GM23338 (cell line): ENCODE measurements around the gene MCRIP1. TPM values are rescaled to one million over a fixed set of nuclear protein-coding genes. Genes with fewer than 3 reads are reported as not detected.

Experiments
- ATAC-seq: fragments of 200-7000 bp; cut with Tn5 transposase; 3 replicates; pipeline ENCODE4 v1.9.1; 2020
- DNase-seq: peaks from one replicate; pipeline ENCODE4 v3.0.0-alpha.2; 2015; ENCODE audit warnings: low spot score
- H2AFZ ChIP-seq: fragments of 200-600 bp; sonication (generic); 2 replicates; pipeline ENCODE4 v1.8.0; 2016; ENCODE audit warnings: antibody characterized with exemption, mild to moderate bottlenecking, moderate library complexity
- H3F3A ChIP-seq: fragments of 200-600 bp; sonication (generic); replicated peaks from 2 replicates; pipeline ENCODE4 v1.8.0; 2017; ENCODE audit warnings: antibody characterized with exemption, mixed run types, low read depth
- H3K27ac ChIP-seq: fragments of 200-600 bp; sonication (generic); 2 replicates; pipeline ENCODE4 v1.6.1; 2016; ENCODE audit warnings: low read depth
- H3K27me3 ChIP-seq: fragments of 200-600 bp; sonication (generic); 2 replicates; pipeline ENCODE4 v1.8.0; 2016; ENCODE audit warnings: mild to moderate bottlenecking, mixed run types, moderate library complexity; ENCODE audit not compliant: insufficient read depth
- H3K36me3 ChIP-seq: fragments of 200-600 bp; sonication (generic); 2 replicates; pipeline ENCODE4 v1.8.0; 2016; ENCODE audit warnings: mild to moderate bottlenecking; ENCODE audit not compliant: insufficient read depth
- H3K4me1 ChIP-seq: fragments of 200-600 bp; sonication (generic); 2 replicates; pipeline ENCODE4 v1.8.0; 2016; ENCODE audit warnings: mild to moderate bottlenecking, moderate library complexity; ENCODE audit not compliant: insufficient read depth
- H3K4me2 ChIP-seq: fragments of 200-600 bp; sonication (generic); 2 replicates; pipeline ENCODE4 v1.7.1; 2017; ENCODE audit warnings: mixed run types
- H3K4me3 ChIP-seq: fragments of 200-600 bp; sonication (generic); 2 replicates; pipeline ENCODE4 v1.6.1; 2016; ENCODE audit warnings: mixed run types
- H3K79me2 ChIP-seq: fragments of 200-600 bp; sonication (generic); replicated peaks from 2 replicates; pipeline ENCODE4 v1.8.0; 2017; ENCODE audit warnings: mild to moderate bottlenecking; ENCODE audit not compliant: insufficient read depth
- H3K9me2 ChIP-seq: fragments of 200-600 bp; sonication (generic); 2 replicates; pipeline ENCODE4 v1.8.0; 2017; ENCODE audit not compliant: insufficient read depth
- H4K20me1 ChIP-seq: fragments of 200-600 bp; sonication (generic); replicated peaks from 2 replicates; pipeline ENCODE4 v1.8.0; 2017; ENCODE audit warnings: mild to moderate bottlenecking; ENCODE audit not compliant: insufficient read depth
- H3K27ac Mint-ChIP-seq: 2 replicates; pipeline ENCODE4 v1.8.0; 2020; ENCODE audit warnings: inconsistent platforms, mild to moderate bottlenecking, moderate library complexity, mixed read lengths
- H3K27me3 Mint-ChIP-seq: 3 replicates; pipeline ENCODE4 v1.8.0; 2022; ENCODE audit warnings: low read depth, mild to moderate bottlenecking, moderate library complexity, mixed read lengths, inconsistent platforms; ENCODE audit not compliant: insufficient read depth, poor library complexity
- H3K36me3 Mint-ChIP-seq: 3 replicates; pipeline ENCODE4 v1.8.0; 2021; ENCODE audit warnings: low read depth, mild to moderate bottlenecking, inconsistent platforms, moderate library complexity, mixed read lengths
- H3K4me1 Mint-ChIP-seq: 3 replicates; pipeline ENCODE4 v1.8.0; 2020; ENCODE audit warnings: mild to moderate bottlenecking, inconsistent platforms, mixed read lengths
- H3K4me3 Mint-ChIP-seq: 3 replicates; pipeline ENCODE4 v1.8.0; 2021; ENCODE audit warnings: moderate library complexity, mild to moderate bottlenecking, inconsistent platforms, mixed read lengths
- H3K9me3 Mint-ChIP-seq: 3 replicates; pipeline ENCODE4 v1.8.0; 2020; ENCODE audit warnings: moderate library complexity, mild to moderate bottlenecking, inconsistent platforms, mixed read lengths
- CREB1 ChIP-seq: fragments of 250-450 bp; sonication (Bioruptor Pico); IDR thresholded peaks from 2 replicates; pipeline ENCODE4 v1.5.0; 2020; ENCODE audit warnings: low read depth, mild to moderate bottlenecking, moderate library complexity
- CTCF ChIP-seq, 2 experiments: fragments of 200-600 bp in 1 of 2; sonication (generic) in 1 of 2; conservative IDR thresholded peaks; 2 replicates each; pipeline versions ENCODE4 v1.5.1 to v1.6.1; 2016 to 2017; ENCODE audit warnings: antibody characterized with exemption in 2 of 2, low read depth in 2 of 2, mild to moderate bottlenecking in 2 of 2, moderate library complexity in 1 of 2
- ETS1 ChIP-seq: IDR thresholded peaks from 2 replicates; pipeline ENCODE4 v1.6.1; 2016; ENCODE audit warnings: antibody characterized with exemption
- EZH2 ChIP-seq: fragments of 200-600 bp; sonication (generic); IDR thresholded peaks from one replicate; pipeline ENCODE4 v1.8.0; 2017; ENCODE audit warnings: antibody characterized with exemption, mild to moderate bottlenecking, low read depth; ENCODE audit not compliant: unreplicated experiment
- EZH2phosphoT487 ChIP-seq: fragments of 200-600 bp; sonication (generic); IDR thresholded peaks from one replicate; pipeline ENCODE4 v1.8.1; 2018; ENCODE audit warnings: antibody characterized with exemption; ENCODE audit not compliant: unreplicated experiment
- JUNB ChIP-seq: IDR thresholded peaks from one replicate; pipeline ENCODE4 v1.6.1; 2016; ENCODE audit warnings: antibody characterized with exemption; ENCODE audit not compliant: unreplicated experiment
- NANOG ChIP-seq: IDR thresholded peaks from 2 replicates; pipeline ENCODE4 v1.6.1; 2016; ENCODE audit warnings: antibody characterized with exemption, borderline replicate concordance
- POLR2AphosphoS5 ChIP-seq: IDR thresholded peaks from 2 replicates; pipeline ENCODE4 v1.6.1; 2016; ENCODE audit warnings: antibody characterized with exemption, low read depth
- REST ChIP-seq: IDR thresholded peaks from one replicate; pipeline ENCODE4 v1.6.1; 2018; ENCODE audit warnings: antibody characterized with exemption; ENCODE audit not compliant: unreplicated experiment
- STAT1 ChIP-seq: IDR thresholded peaks from one replicate; pipeline ENCODE4 v1.6.1; 2016; ENCODE audit warnings: antibody characterized with exemption; ENCODE audit not compliant: unreplicated experiment
- ZNF114 ChIP-seq: fragments of 250-450 bp; sonication (Bioruptor Pico); IDR thresholded peaks from 2 replicates; pipeline ENCODE4 v1.5.0; 2020; ENCODE audit warnings: mild to moderate bottlenecking, moderate library complexity
- ZNF331 ChIP-seq: fragments of 250-450 bp; sonication (Bioruptor Pico); IDR thresholded peaks from 2 replicates; pipeline ENCODE4 v1.5.0; 2020; ENCODE audit warnings: low read depth, mild to moderate bottlenecking, moderate library complexity
- polyA plus RNA-seq: library from polyadenylated mRNA; unstranded; fragments of >200 nt; fragmentation: Nextera tagmentation; extraction: Ambion mirVana; gene quantifications from 2 replicates; pipeline ENCODE4 v1.2.1, GENCODE V29; 2016
- total RNA-seq: library from RNA; depleted of rRNA; stranded (reverse); fragments of >200 nt; shearing (Covaris generic); gene quantifications from 2 replicates; pipeline ENCODE4 v1.2.3, GENCODE V29; 2014
- TF ChIP-seq, protein P1 (sequence below): fragments of 250-450 bp; sonication (Bioruptor Pico); IDR thresholded peaks from 2 replicates; pipeline ENCODE4 v1.5.0; 2020; ENCODE audit warnings: mild to moderate bottlenecking, moderate library complexity

MCRIP1 gene
- total and polyA plus RNA-seq, 2 experiments from 2014 or later, result 85.2 to 101 TPM

DNA sequence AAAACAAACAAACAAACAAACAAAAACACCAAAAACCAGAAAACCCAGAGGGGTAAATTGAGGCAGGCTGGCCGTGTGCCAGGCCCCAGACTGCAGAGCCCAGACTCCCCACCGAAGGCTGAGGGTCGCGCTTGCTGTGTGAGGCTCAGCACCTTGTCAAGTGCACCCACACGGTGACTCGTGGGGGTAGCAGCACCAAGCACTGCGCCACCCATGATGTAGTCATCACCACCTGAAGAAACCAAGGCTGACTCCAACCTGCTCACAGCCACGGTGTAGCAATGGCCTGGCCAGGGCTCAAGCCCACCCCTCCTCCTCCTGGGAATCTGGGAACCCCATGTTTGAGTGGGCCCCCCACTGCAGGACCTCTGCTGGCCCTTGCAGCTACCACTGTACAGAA is 11.9 kb downstream of the MCRIP1 start:
- H3K27ac Mint-ChIP-seq, result no peak overlapping the region
- no peak overlapping the region for H3K4me2 ChIP-seq
- H3K36me3 ChIP-seq, result no peaks in the 10 kb centered on the region
- no peaks in the 10 kb centered on the region for H3K79me2 ChIP-seq
- no peak overlapping the region for H2AFZ ChIP-seq
- no peaks in the 10 kb centered on the region for H3K36me3 Mint-ChIP-seq
- peaks cover 6% of the 10 kb centered on the region; the same call in 1 of the 2 replicates for H3F3A ChIP-seq
- DNase-seq (no peak), ATAC-seq (no peak)
- H3K4me3 ChIP-seq, result no peak overlapping the region
- H3K9me3 Mint-ChIP-seq, result no peaks in the 10 kb centered on the region
- no peak overlapping the region for H3K4me3 Mint-ChIP-seq
- no peak overlapping the region for H3K27ac ChIP-seq
- H4K20me1 ChIP-seq, result no peaks in the 10 kb centered on the region
- H3K4me1 ChIP-seq, result peaks cover 5% of the 10 kb centered on the region
- no peak for TF ChIP-seq NANOG
- TF ChIP-seq EZH2, result no peak
- TF ChIP-seq ZNF114, result no peak
- no peak for TF ChIP-seq JUNB
- TF ChIP-seq, protein P1, sequence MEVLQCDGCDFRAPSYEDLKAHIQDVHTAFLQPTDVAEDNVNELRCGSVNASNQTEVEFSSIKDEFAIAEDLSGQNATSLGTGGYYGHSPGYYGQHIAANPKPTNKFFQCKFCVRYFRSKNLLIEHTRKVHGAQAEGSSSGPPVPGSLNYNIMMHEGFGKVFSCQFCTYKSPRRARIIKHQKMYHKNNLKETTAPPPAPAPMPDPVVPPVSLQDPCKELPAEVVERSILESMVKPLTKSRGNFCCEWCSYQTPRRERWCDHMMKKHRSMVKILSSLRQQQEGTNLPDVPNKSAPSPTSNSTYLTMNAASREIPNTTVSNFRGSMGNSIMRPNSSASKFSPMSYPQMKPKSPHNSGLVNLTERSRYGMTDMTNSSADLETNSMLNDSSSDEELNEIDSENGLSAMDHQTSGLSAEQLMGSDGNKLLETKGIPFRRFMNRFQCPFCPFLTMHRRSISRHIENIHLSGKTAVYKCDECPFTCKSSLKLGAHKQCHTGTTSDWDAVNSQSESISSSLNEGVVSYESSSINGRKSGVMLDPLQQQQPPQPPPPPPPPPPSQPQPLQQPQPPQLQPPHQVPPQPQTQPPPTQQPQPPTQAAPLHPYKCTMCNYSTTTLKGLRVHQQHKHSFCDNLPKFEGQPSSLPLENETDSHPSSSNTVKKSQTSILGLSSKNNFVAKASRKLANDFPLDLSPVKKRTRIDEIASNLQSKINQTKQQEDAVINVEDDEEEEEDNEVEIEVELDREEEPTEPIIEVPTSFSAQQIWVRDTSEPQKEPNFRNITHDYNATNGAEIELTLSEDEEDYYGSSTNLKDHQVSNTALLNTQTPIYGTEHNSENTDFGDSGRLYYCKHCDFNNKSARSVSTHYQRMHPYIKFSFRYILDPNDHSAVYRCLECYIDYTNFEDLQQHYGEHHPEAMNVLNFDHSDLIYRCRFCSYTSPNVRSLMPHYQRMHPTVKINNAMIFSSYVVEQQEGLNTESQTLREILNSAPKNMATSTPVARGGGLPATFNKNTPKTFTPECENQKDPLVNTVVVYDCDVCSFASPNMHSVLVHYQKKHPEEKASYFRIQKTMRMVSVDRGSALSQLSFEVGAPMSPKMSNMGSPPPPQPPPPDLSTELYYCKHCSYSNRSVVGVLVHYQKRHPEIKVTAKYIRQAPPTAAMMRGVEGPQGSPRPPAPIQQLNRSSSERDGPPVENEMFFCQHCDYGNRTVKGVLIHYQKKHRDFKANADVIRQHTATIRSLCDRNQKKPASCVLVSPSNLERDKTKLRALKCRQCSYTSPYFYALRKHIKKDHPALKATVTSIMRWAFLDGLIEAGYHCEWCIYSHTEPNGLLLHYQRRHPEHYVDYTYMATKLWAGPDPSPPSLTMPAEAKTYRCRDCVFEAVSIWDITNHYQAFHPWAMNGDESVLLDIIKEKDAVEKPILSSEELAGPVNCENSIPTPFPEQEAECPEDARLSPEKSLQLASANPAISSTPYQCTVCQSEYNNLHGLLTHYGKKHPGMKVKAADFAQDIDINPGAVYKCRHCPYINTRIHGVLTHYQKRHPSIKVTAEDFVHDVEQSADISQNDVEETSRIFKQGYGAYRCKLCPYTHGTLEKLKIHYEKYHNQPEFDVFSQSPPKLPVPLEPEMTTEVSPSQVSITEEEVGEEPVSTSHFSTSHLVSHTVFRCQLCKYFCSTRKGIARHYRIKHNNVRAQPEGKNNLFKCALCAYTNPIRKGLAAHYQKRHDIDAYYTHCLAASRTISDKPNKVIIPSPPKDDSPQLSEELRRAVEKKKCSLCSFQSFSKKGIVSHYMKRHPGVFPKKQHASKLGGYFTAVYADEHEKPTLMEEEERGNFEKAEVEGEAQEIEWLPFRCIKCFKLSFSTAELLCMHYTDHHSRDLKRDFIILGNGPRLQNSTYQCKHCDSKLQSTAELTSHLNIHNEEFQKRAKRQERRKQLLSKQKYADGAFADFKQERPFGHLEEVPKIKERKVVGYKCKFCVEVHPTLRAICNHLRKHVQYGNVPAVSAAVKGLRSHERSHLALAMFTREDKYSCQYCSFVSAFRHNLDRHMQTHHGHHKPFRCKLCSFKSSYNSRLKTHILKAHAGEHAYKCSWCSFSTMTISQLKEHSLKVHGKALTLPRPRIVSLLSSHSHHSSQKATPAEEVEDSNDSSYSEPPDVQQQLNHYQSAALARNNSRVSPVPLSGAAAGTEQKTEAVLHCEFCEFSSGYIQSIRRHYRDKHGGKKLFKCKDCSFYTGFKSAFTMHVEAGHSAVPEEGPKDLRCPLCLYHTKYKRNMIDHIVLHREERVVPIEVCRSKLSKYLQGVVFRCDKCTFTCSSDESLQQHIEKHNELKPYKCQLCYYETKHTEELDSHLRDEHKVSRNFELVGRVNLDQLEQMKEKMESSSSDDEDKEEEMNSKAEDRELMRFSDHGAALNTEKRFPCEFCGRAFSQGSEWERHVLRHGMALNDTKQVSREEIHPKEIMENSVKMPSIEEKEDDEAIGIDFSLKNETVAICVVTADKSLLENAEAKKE (CRISPR knock-in tag), result no peak
- TF ChIP-seq ZNF331 (CRISPR knock-in tag), result no peak
- TF ChIP-seq ETS1, result no peak
- TF ChIP-seq CREB1 (CRISPR knock-in tag), result no peak
- no peak for TF ChIP-seq EZH2phosphoT487
- TF ChIP-seq REST, result no peak
- TF ChIP-seq CTCF (conservative IDR thresholded peaks at IDR 0.05; ENCODE audit: low read depth in 2 of 2), result no peak
- no peak for TF ChIP-seq STAT1
- no peak for TF ChIP-seq POLR2AphosphoS5
- peaks cover 7% of the 10 kb centered on the region for H3K4me1 Mint-ChIP-seq
- no peaks in the 10 kb centered on the region for H3K27me3 ChIP-seq
- H3K27me3 Mint-ChIP-seq, result peaks cover 5% of the 10 kb centered on the region
- no peaks in the 10 kb centered on the region for H3K9me2 ChIP-seq
